ENCODE measurements around the gene MTIF2.
"Not testable (repeated sequence)": the region's sequence is repeated elsewhere in the genome, so short reads cannot be mapped to it uniquely, and the experiment has no call there.

The MTIF2 gene

DNA sequence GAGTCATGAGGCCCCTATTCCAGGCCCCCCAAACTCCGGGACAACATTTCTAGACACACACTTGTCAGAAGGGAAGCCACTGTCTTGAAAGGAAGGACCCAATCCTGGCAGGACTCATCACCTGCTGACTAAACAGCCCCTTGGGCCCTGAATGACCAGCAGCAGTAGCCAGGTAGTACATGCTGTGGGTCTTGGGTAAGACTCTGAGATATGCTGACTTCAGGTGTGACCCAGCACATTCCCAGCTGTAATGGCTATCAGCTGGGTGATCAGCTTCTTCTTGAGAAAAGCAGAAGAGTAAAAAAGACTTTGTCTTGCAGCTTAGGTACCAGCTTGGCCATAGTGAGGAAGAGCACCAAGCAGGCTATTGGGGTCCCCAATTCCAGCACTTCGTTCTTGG lies 72.5 kb downstream of the MTIF2 start:
- DNase-seq: no peak

DNA sequence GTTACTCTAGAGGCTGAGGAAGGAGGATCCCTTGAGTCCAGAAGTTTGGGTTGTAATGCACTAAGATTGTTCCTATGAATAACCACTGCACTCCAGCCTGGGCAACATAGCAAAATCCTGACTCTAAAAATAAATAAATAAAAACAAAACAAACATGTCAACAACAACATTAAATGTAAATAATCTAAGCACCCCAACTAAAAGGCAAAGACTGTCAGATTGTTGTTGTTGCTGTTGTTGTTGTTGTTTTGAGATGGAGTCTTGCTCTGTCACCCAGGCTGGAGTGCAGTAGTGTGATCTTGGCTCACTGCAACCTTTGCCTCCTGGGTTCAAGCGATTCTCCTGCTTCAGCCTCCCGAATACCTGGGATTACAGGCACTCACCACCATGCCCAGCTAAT lies 77.1 kb downstream of the MTIF2 start:
- not testable (repeated sequence) for DNase-seq

DNA sequence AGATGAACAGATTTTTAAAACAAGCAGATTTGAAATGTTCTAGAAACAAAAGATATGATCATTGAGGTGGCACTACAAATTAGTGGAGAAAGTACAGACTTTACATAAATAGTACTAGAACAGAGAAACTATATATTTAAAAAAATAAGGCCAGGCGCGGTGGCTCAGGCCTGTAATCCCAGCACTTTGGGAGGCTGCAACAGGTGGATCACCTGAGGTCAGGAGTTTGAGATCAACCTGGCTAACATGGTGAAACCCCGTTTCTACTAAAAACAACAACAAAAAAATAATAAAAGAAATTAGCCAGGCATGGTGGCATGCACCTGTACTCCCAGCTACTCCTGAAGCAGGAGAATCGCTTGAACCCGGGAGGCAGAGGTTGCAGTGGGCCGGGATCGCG lies 82.2 kb downstream of the MTIF2 start:
- not testable (repeated sequence) for DNase-seq

Measured in hypothalamus (tissue), 51 donors.